Smooth muscle cell of trachea (primary cell): ENCODE results near the gene MYL12B. TPM values are rescaled to one million over a fixed set of nuclear protein-coding genes. Genes with fewer than 3 reads are reported as not detected.

Source experiments
- total RNA-seq: library from RNA; depleted of rRNA; stranded (reverse); fragments of >200 nt; gene quantifications from 2 replicates; pipeline ENCODE4 v1.2.1, GENCODE V29; 2014

The MYL12B gene
- 307 and 414 TPM in 2 replicates for total RNA-seq

GRCh38 chr18:3261373-3262233, at the start of gene MYL12B:
Gene MYL12B, plus strand, starts transcription at chr18:3262133. Its CDS starts 10,766 bp downstream, at chr18:3272899.

GRCh38 chr18:3219631-3220335, 42.1 kb upstream of the MYL12B start, which contains the start of gene MYOM1:
Gene MYOM1, minus strand, starts transcription at chr18:3219968. Its CDS starts 4,745 bp downstream, at chr18:3215223.

GRCh38 chr18:3247240-3248061, 14.5 kb upstream of the MYL12B start, which contains the start of gene MYL12A:
Gene MYL12A, plus strand, starts transcription at chr18:3247801. Its CDS starts 5,447 bp downstream, at chr18:3253248.

Other genes starting within 250 kb of the MYL12B start
- 34.5 and 51.1 TPM in 2 replicates for gene LPIN2, start 249.0 kb upstream of the MYL12B start, total RNA-seq
- gene MYOM1, start 42.2 kb upstream of the MYL12B start, total RNA-seq = 0.15 and 0.99 TPM in 2 replicates
- gene MYL12A, start 14.3 kb upstream of the MYL12B start, total RNA-seq = 476 and 615 TPM in 2 replicates
- gene TGIF1, start 188.0 kb downstream of the MYL12B start, total RNA-seq = 87.4 and 110 TPM in 2 replicates